Measurements from ENCODE around the gene APBB2. TPM values are rescaled to one million over a fixed set of nuclear protein-coding genes. Genes with fewer than 3 reads are reported as not detected.

The APBB2 gene
- total and polyA plus RNA-seq, 2 donors (not counting 1 experiment from before 2014, with no cell fraction given) = 4.4 to 15.8 TPM

DNA sequence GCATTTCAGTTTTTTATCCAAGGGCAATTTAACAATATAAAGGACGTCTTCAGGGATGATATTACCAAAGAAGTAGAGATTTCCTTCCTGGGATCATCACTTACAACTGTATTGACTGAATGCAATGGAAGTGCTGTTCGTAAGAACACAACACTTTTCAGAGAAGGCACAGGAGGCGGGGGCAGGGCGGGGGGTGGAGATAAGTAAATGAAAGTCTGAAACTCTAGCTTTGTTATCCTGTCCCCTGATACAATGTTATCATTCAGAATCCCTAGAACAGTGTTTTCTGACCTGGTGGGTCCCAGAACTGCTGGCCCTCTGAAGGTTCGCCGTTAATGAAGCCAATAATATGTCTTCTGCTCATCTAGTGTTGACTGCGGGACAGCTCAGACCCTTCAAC, 340.0 kb downstream of the APBB2 start:
- Histone ChIP-seq H3K27me3 (replicated peaks in 1 of 4; ENCODE audit: control extremely low read depth in 1 of 4, control insufficient read depth in 3 of 4, insufficient read depth in 4 of 4, low read length in 3 of 4) (peaks cover 0 to 11% (median 1%) of the 10 kb centered on the region in 4 experiments), H2AFZ (ENCODE audit: insufficient read depth, low read depth, low read length, poor library complexity, severe bottlenecking) (no peak overlapping the region), H3K79me2 (ENCODE audit: control insufficient read depth, insufficient read depth, low read length) (no peaks in the 10 kb centered on the region), H3K4me3 (ENCODE audit: control extremely low read depth in 1 of 5, extremely low read depth in 1 of 5, insufficient read depth in 1 of 5, low read depth in 2 of 5, low read length in 4 of 5) (no peak overlapping the region), H3K4me2 (replicated peaks; ENCODE audit: low read depth, low read length, poor library complexity, severe bottlenecking) (no peak overlapping the region), H4K20me1 (ENCODE audit: control insufficient read depth, insufficient read depth, low read length, poor library complexity, severe bottlenecking) (no peaks in the 10 kb centered on the region), H3K27ac (ENCODE audit: low read length in 2 of 2) (no peak overlapping the region), H3K36me3 (replicated peaks in 1 of 2; ENCODE audit: control extremely low read depth in 1 of 2, control insufficient read depth in 1 of 2, extremely low read depth in 1 of 2, insufficient read depth in 2 of 2, low read length in 1 of 2) (no peaks in the 10 kb centered on the region), H3K4me1 (ENCODE audit: control insufficient read depth in 2 of 2, insufficient read depth in 2 of 2, low read length in 2 of 2) (no peaks in the 10 kb centered on the region), H3K9ac (ENCODE audit: low read length) (no peak overlapping the region), H3K9me3 (ENCODE audit: control extremely low read depth in 1 of 3, control insufficient read depth in 2 of 3, insufficient read depth in 1 of 3, low read length in 2 of 3) (no peaks in the 10 kb centered on the region)
- no peak for ATAC-seq (ENCODE audit: low read depth)
- Mint-ChIP-seq H3K9me3 (ENCODE audit: insufficient read depth) (peaks cover 2% of the 10 kb centered on the region), H3K4me3 (no peak overlapping the region), H3K4me1 (no peaks in the 10 kb centered on the region), H3K27ac (no peak overlapping the region), H3K27me3 (peaks cover 17% of the 10 kb centered on the region)
- intact Hi-C loops (cut with micrococcal nuclease) = no loop called here
- CTCF ChIA-PET = no interaction called here
- no peak for DNase-seq
- POLR2A ChIA-PET = no interaction called here
- no peak for TF ChIP-seq EZH2 (IDR thresholded peaks at IDR 0.05; ENCODE audit: borderline replicate concordance, insufficient read depth, low read depth, low read length, poor library complexity, severe bottlenecking)
- no peak for TF ChIP-seq CTCF (IDR thresholded peaks at IDR 0.05)
- WGBS (ENCODE audit: insufficient coverage) = 100% methylated on average over 1 of the region's 7 CpGs

GRCh38 chr4:40871695-40872250, 342.6 kb downstream of the APBB2 start:
- POLR2A ChIA-PET = no interaction called here
- Histone ChIP-seq H4K20me1 (ENCODE audit: control insufficient read depth, insufficient read depth, low read length, poor library complexity, severe bottlenecking) (no peaks in the 10 kb centered on the region), H3K4me3 (ENCODE audit: control extremely low read depth in 1 of 5, extremely low read depth in 1 of 5, insufficient read depth in 1 of 5, low read depth in 2 of 5, low read length in 4 of 5) (no peak overlapping the region), H3K27ac (ENCODE audit: low read length in 2 of 2) (no peak overlapping the region), H3K9ac (ENCODE audit: low read length) (no peak overlapping the region), H3K36me3 (replicated peaks in 1 of 2; ENCODE audit: control extremely low read depth in 1 of 2, control insufficient read depth in 1 of 2, extremely low read depth in 1 of 2, insufficient read depth in 2 of 2, low read length in 1 of 2) (no peaks in the 10 kb centered on the region), H3K4me2 (replicated peaks; ENCODE audit: low read depth, low read length, poor library complexity, severe bottlenecking) (no peak overlapping the region), H3K27me3 (replicated peaks in 1 of 4; ENCODE audit: control extremely low read depth in 1 of 4, control insufficient read depth in 3 of 4, insufficient read depth in 4 of 4, low read length in 3 of 4) (peaks cover 0 to 8% (median 1%) of the 10 kb centered on the region in 4 experiments), H2AFZ (ENCODE audit: insufficient read depth, low read depth, low read length, poor library complexity, severe bottlenecking) (no peak overlapping the region), H3K4me1 (ENCODE audit: control insufficient read depth in 2 of 2, insufficient read depth in 2 of 2, low read length in 2 of 2) (no peaks in the 10 kb centered on the region), H3K9me3 (ENCODE audit: control extremely low read depth in 1 of 3, control insufficient read depth in 2 of 3, insufficient read depth in 1 of 3, low read length in 2 of 3) (no peaks in the 10 kb centered on the region), H3K79me2 (ENCODE audit: control insufficient read depth, insufficient read depth, low read length) (no peaks in the 10 kb centered on the region)
- no peaks in the 10 kb centered on the region for H3K4me1 Mint-ChIP-seq
- TF ChIP-seq CTCF (IDR thresholded peaks at IDR 0.05) (no peak), EZH2 (IDR thresholded peaks at IDR 0.05; ENCODE audit: borderline replicate concordance, insufficient read depth, low read depth, low read length, poor library complexity, severe bottlenecking) (no peak)
- no peak for ATAC-seq (ENCODE audit: low read depth)
- intact Hi-C loops (cut with micrococcal nuclease) = no loop called here
- peaks cover 2% of the 10 kb centered on the region for H3K9me3 Mint-ChIP-seq (ENCODE audit: insufficient read depth)
- H3K27me3 Mint-ChIP-seq = peaks cover 4% of the 10 kb centered on the region
- H3K27ac Mint-ChIP-seq = no peak overlapping the region
- no peak for DNase-seq
- no CpG with 5 or more reads among the region's 7 CpGs for WGBS (ENCODE audit: insufficient coverage)
- CTCF ChIA-PET = no interaction called here
- H3K4me3 Mint-ChIP-seq = no peak overlapping the region
